NCI-H2029 (cell line): ENCODE measurements around the gene KRTAP10-4.
"Not testable (repeated sequence)": the region's sequence is repeated elsewhere in the genome, so short reads cannot be mapped to it uniquely, and the experiment has no call there.

ENCODE experiments used
- DNase-seq: peaks from one replicate; lab custom pipeline; 2025; lab: John Stamatoyannopoulos, UW

KRTAP10-4 gene

DNA sequence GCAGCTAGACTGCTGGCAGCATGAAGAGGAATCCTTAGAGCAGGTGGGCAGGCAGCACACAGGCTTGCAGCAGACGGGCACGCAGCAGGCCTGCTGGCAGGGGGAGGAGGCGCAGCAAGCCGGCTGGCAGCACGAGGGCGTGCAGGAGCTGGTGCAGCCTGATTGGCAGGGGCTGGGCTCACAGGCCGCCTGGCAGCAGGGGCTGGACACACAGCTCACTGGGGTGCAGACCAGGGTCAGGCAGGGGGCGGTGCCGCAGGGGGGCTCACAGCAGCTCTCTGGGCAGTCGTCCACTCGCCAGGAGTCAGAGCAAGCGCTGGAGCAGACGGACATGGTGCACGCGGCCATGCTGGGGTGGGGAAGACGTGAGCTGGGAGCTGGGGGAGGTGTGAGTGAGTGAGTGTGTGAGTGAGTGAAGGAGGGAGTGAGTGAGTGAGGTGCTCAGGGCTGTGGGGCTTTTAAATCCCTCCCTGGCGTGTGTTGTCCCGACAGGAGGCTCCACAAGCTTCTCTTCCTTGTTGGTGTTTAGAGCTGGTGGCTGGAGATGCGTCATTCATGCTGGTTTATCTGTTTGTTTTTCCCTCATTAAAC, 6.8 kb downstream of the KRTAP10-4 start, which contains the start of gene KRTAP10-5:
TSS of gene KRTAP10-5 (minus strand) at position 374 of the 591 bp plus-strand sequence. CDS start at position 348, 26 bp downstream.
- not testable (repeated sequence) for DNase-seq

DNA sequence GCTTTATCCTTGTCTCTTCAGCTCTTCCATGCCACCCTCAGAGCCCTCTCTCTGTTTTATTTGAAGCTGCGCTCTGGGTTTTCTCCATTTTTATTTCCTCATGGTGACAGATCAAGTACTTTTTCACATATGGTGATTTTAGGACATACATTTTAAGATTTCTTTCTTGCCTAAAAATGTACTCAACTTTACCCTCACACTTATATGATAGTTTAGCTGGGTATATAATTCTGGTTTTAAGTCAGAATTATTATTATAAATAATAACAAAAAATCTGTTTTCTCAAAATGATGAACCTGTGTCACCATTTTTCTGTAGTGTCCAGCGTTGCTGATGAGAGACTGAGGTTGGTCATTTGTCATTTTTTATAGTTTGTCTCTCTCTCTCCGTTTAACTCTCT, 7.6 kb downstream of the KRTAP10-4 start:
- no peak for DNase-seq

DNA sequence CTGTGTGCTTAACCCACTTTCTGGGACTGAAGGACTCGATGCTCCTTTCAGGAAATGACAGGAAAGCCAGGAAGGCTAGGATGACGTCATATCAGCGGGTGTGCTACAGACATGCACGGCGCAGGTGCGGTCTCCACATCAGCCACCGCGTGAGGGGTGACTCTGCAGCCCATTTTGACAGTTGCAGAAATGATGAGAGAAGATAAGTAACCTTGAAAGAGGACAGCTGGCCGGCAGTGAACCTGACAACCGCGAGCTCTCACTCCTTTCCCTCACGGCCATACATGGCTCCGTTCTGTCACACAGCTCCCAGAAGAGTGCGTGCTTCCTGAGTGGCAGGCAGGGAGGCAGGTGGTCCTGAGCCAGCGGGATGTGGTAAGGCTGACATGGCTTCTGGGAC, 8.5 kb downstream of the KRTAP10-4 start:
- DNase-seq: no peak

GRCh38 chr21:44583089-44583799, 9.7 kb downstream of the KRTAP10-4 start:
- DNase-seq: no peak

GRCh38 chr21:44583800-44584147, 10.2 kb downstream of the KRTAP10-4 start:
- DNase-seq: no peak

- DNase-seq: no peak
Observed at GRCh38 chr21:44585892-44586291, 12.4 kb downstream of the KRTAP10-4 start.

DNA sequence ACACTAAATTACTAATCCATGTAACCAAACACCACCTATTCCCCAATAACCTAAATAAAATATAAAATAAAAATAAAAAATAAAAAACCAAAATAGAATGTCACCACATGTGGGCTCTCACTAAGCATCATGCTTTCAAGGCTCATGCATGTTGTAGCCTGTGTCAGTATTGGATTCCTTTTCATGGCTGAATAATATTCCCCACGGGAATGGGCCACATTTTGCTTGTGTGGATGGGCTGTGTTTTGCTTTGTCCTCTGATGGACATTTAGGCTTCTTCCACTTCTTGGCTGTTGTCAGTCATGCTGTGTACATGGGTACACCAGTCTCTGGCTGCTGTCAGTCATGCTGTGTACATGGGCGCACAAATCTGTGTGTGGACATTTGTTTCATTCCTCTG, 15.6 kb downstream of the KRTAP10-4 start:
- no peak for DNase-seq

DNA sequence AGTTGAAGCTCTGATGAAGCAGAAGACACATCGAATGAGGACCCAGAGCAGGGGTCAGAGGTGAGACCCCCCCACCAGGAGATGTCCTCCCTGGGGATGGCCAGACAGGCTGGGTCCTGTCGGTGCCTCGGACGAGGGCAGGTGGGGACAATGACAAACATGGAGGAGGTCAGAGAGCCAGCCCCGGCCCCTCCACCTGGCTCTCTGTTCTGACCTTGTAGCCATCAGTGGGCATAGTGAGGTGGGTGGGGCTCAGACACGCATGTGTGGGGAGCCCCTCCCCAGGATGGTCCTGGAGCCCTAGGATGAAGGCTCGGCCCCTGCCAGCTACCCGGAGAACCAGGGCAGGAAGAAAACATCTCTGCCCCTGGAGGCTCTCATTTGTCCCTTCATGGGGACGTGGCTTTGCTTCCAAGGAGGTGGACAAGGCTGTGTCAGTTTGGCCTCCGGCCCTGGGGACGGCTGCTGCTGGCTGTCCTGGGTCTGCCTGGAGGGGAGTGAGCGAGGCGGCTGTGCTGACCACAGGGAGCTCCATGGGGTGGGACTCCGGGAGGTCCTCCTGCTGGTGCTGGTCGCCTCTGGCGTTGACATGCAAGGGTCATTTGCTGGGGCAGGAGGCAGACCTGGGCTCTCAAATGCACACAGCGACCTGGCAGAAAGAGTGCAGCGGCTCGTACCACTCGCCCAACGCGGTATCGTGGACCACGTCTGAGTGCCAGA, 16.2 kb downstream of the KRTAP10-4 start:
- DNase-seq: no peak

DNA sequence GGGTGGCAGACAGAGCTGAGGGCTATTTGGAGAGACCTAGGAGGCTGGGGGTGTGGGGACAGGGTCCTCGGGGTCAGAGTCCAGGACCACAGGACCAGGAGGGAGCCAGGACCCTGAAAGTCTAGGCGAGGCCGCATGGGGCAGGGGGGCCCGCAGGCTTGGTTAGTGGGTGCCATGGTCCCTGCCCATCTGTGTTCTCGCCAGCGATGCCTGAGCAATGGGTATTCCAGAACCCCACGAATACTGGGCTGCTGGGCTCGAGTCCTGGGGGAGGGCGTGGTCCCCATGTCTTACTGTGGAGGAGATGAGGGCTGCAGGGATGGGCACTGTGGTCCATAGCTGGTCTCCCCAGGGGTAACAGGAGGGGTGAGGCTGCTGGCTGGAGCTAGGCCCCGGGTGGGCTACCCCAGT, 16.8 kb downstream of the KRTAP10-4 start:
- DNase-seq: no peak

DNA sequence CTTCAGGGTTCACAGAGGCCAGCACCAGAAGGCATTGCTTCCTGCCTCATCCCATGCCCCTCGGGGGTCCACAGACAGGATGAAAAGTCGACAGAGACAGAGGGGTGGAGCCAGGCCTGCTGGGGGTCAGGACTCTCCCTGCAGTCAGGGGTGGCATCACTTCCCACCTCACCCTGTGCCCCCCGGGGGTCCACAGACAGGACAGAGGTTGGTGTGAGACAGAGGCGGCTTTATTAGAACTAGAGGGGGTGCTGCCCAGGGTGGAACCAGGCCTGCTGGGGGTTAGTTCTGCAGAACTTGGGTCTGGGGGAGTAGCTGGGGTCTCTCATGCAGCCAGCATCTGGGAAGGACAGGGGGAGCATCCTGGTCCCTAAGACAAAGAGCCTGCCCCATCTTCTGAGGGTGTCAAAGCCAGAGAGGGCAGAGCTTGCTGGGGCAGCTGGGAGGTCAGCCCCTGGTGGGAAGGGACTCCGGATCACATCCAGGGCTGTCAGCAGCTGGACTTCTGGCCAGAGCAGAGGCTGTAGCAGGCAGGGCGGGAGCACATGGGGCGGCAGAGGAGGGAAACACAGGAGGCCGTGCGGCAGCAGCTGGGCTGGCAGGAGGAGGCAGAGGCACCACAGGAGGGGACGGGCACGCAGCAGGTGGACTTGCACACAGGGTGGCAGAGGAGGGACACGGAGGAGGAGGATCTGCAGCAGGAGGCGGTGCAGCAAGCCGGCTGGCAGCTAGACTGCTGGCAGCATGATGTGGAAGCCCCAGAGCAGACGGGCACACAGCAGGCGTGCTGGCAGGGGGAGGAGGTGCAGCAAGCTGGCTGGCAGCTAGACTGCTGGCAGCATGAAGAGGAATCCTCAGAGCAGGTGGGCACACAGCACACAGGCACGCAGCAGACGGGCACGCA, 17.6 kb downstream of the KRTAP10-4 start:
- not testable (repeated sequence) for DNase-seq

GRCh38 chr21:44591801-44592130, 18.2 kb downstream of the KRTAP10-4 start:
- not testable (repeated sequence) for DNase-seq

- no peak for DNase-seq
Observed at GRCh38 chr21:44592446-44593311, 19.1 kb downstream of the KRTAP10-4 start, which contains the start of gene KRTAP10-6. Gene KRTAP10-6 (minus strand): TSS chr21:44592505. CDS start chr21:44592484, 21 bp downstream.

DNA sequence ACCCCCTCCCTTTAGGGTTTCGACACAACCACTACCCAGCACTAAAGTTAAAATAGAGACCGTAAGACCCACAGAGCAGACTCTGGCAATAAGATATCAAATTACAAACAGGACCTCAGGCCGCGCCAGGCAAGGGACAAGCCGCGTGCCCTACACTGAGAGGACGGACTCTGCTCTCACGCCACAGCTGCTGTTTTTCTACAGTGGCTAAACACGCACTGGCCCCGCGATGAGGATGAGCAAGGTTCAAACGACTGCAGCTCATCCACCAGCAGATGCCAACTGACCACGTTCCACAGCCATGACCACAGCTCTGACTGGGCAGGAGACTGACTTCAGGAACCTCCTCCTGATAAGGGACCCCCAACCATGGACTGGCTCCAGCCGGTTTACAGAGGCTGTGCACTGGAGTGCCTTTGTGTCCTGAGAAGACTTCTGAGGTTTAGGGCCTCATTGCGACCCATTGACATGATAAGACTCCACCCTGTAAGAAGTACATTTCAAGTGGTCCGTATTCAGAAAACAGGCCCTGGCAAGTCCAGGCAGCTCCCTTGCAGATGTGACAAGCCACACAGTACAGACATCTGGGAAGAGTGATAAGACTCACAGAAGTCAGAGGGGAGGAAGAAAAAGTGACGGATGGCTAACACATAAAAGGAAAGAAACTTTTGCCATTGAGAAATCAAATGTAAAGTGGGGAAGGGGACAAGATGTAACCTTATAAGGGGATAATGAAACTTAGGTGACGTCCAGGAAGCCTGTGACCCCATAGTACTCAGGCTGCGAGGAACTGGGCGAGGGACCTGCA, 20.3 kb downstream of the KRTAP10-4 start:
- DNase-seq: no peak

- no peak for DNase-seq
Observed at GRCh38 chr21:44594406-44594916, 20.9 kb downstream of the KRTAP10-4 start.

GRCh38 chr21:44595524-44595923, 22.0 kb downstream of the KRTAP10-4 start:
- no peak for DNase-seq

GRCh38 chr21:44596068-44596725, 22.7 kb downstream of the KRTAP10-4 start:
- DNase-seq: no peak

DNA sequence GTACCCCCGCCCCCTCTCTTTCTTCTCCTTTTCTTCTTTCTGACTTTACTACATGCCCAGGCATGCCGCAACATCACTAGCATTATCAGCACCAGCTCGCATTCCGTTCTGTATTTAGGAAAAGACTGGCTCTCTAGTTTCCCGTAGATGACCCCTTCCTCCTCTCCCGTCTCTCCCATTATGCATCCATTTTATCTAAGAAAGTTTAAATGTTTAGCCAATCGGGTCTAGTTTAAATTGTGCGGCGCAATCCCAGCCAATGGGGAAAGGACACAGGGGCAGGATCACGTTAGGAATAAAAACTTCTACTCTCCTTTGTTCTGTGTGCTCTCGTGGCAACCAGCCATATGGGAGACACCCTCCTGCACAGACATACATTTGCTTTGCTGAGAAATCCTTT, 24.5 kb downstream of the KRTAP10-4 start:
- DNase-seq: no peak

DNA sequence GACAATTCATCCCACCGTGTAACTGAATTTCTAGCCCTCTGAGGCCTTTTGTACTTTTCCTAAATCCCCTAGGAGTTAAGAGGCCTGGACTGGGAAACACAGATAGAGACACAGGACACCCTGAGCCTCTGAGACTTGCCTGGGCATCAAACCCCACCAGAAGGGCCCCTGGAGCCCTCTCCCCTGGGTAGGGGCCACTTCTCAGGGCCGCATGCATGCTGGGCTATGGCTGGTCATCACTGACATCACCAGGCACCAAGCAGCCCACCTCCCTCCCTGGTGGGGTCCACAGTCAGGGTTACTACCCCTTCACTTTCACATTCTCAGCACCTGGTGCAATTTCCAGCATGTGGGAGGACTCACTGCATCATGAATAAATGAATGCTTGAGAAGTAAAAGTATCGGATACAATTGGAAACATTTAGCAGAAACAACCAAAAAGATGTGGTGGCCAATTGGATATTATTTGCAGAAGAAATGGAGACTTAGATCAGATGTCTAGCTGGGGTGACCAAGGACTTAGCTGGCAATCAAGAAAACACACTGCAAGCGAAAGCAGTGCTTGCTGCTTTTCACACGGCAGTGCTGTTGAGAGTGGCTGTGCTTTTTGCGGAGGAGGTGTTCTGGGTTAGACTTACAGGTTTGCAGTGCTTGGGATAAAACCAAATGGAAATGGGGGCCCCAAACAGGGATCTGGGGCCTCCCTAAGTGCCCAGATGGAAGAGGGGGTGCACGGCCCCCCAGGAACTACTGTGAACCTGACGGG, 25.9 kb downstream of the KRTAP10-4 start:
- DNase-seq: no peak
